HG03060 (cell line): ENCODE data around the gene MYLK4.

ENCODE experiments used
- ATAC-seq: cut with Tn5 transposase; IDR thresholded peaks from one replicate; pipeline ENCODE4 v1.9.1; 2021; ENCODE audit warnings: low read depth, moderate number of reproducible peaks; ENCODE audit not compliant: unreplicated experiment

MYLK4 gene

DNA sequence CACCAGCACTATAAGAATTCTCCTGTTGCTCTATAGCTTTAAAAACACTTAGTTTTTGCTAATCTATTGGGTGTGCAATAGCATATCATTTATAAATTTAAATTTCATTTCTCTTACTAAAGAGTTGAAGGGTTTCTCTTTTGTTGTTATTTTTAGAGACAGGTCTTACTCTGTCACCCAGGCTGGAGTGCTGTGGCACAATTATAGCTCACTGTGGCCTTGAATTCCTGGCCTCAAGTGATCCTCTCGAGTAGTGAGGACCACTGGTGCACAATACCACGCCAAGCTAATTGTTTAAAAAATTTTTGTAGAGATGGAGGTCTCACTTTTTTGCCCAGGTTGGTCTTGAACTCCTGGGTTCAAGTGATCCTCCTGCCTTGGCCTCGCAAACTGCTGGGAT is 8.3 kb upstream of the MYLK4 start:
- ATAC-seq = no peak

DNA sequence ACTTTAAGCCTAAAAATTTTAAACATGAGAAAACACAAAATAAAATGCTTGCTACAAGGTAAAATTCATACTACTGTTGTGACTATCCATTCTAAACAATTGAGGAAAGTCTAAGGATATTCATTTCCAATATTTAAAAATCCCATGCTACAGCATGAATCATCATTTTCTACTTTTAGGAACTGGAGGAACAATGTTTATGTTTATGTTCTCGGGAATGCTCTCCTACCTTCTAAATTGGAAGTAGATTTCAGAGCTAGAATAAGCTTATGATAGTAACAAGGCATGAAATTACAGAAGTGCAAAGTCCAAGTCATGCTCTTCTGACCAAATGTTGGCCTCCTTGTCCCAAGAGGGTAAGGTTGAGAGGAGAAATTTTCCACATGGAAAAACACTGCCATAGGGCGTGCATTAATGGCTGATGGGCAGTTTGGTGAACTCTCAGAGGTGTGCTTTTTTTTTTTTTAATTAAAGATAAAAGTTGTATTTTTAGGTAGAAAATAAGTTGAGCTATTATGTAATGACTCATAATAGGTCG is 6.0 kb upstream of the MYLK4 start:
- ATAC-seq = no peak

DNA sequence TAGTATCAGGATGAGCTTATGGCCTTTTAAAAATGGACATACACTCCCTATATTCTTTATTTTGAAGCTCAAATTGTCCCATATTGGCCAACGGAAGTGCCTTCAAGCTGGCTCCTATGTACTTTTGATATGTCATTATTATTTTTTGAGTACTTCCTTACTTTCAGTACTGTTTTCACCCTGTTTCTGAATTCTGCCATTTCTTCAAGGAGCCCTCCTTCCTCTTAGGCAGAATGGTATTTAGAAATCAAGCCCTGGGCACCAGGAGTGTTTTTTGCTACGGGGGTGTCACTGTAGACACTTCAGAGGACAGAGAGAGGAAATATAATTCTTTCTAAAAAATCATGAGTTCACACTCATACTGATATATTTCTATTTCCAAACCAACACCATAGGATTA is 5.5 kb upstream of the MYLK4 start:
- ATAC-seq = no peak

DNA sequence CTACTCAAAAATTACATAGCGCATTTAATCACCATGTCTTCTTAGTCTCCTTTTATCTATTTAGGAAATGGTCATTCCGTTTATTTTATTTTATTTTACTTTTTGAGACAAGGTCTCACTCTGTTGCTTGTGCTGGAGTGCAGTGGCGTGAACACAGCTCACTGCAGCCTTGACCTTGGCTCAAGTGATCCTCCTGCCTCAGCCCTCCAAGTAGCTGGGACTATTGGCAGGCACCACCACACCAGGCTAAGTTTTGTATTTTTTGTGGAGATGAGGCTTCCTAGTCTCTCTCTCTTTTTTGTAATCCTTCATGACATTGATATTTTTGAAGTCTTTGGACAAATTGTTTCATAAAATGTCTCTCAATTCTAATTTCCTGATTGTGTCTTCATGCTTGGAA is 4.7 kb upstream of the MYLK4 start:
- no peak for ATAC-seq

DNA sequence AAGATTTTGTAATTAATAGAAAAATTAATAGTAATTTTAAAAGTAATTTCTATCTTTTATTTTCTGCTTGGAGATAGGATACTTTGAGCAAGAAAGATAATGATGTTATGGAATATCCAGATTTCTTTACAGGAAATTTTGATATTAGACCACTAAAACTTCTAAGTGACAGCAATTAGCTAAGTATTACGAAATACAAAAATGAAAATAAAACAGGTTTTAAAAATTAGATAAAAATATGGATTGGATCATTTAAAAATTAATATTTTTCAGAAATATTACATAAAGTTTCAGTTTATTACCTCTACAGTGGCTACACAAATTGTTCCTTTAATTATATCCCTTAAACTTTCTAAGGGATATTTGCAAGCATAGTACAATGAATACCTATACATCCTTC is 4.2 kb upstream of the MYLK4 start:
- no peak for ATAC-seq

DNA sequence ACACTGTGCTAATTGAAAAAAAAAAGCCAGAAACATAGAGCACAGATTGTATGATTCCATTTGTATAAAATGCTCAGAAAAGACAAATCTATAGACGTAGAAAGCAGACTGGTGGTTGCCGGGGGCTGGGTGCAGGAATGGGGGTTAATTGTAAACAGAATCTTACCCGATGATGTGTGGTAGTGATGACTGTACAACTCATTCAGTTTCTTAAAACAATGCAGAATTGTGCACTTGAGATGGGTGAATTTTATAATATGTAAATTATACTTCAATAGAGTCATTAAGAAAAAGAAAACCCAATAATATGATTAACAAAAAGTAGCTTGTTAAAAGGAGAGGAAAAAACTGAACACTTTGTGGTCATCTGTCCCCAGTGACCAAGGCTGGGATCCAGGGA is 3.7 kb upstream of the MYLK4 start:
- no peak for ATAC-seq

DNA sequence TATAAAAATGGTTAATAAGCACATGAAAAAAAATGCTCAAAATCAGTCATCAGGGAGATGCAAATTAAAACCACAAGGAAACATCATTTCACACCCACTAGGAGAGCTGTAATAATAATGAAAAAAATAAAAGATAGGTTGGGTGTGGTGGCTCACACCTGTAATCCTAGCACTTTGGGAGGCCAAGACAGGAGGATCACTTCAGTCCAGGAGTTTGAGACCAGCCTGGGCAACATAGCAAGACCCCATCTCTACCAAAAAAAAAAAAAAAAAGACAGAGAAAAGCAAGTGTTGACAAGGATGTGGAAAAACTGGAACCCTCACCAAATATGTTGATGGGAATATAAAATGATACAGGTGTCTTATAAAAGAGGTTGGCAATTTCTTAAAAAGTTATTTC is 3.0 kb upstream of the MYLK4 start:
- no peak for ATAC-seq

DNA sequence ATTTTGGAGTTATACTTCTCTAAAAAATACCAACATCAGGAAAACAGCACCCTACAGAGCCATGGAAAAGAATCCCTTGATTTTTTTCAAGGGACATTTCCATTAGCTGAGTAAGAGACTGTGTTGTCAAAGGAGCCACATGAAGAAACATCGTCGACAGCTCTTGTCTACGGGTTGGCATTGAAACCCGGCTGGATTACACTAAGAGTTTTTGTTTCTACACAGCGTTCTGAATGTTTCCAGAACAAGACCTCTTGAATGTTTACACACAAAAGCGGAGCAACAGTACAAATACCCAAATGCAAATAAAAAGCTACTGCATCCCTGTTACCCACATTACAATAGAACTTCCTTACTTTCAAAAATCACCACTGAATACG is 2.4 kb upstream of the MYLK4 start:
- ATAC-seq = no peak

DNA sequence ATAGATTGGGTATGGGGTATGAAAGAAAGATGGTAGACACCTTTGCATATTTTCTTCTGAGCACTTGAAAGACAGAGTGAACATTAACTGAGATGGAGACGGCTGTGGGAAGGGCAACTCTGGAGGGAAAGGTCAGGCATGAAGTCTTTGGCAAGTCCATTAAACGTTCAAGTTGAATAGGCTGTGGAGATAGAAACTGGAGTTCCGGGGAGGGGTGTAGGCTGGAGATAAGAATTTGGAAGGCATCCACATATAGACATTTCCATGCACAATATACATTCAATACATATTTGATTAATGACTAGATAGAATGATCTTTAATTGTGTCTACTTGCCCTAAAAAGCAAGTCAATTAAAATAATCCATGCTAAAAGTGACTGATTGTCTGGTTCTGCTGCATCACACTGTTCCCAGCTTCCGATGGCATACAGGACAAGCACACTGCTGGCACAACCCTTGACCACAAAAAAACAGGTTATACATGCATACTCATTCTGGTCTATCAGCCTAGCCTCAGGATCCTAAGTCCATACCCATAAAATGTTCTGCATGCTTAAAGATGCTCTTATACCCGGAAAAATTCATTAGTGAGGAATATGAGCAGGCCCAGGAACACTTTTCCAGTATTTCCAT is 1.9 kb upstream of the MYLK4 start:
- no peak for ATAC-seq

DNA sequence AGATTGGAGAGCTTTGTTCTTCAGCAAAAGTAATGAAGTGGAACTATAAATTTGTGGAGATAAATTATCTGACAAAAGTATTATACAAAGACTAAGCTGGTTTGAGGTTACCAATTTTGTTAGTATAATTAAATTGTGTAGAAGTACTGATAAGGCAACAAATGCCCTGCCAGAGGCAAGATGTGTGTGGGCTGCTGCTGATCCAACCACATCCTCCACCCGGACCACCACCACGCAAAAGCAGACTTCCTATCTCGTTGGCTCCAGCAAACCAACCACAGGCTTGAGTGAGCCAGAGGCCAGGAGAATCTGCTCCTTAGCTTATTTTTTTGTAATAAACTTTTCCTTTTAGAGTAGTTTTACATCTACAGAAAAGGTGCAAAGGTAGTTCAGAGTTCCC is 1.1 kb upstream of the MYLK4 start:
- ATAC-seq = no peak

DNA sequence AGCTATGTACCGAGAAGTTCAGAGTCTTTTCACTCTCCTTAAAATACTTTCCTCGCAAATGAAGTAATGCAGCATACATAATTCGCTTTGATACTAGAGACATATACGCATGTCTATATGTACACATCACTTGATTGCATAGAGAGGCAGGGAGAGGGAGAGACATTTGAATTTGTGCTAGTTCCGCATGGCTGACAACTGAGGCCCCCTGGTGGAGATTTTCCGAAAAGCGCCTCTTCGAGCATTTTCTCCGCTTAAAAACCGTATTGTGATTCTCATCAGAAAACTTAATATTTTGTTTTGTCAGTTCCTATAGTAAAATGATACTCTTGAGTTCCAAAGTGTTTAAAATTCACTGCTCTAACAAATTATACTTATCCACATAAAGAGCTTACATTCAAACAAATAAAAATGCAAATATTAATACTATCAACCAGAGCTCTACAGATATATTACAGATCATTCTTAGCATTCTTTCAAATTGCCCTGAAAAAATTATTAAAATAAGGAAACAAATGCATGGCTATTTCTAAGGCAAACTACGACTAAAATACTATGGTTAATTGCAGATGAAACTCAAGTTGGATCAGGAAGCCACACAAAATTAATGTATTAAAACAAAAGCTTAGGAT is 637 bp downstream of the MYLK4 start:
- ATAC-seq = no peak

DNA sequence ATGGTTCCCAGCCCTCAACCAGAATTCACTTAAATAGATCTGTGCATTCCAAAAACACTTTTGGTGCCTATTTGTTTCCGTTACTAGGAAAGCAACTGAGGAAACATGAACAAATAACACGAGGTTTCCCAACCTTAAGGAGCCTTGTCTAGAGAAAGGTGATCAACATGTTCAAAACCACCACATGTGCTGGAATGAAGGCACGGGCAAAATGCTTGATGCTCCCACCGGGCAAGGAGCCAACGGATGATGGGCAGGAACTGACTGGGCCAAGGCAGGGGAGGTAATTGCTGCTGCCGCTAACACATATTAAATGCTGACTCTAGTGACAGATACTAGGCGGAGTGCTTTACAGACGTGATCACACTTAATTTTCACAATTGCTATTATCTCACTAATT is 2.5 kb downstream of the MYLK4 start:
- ATAC-seq = no peak

DNA sequence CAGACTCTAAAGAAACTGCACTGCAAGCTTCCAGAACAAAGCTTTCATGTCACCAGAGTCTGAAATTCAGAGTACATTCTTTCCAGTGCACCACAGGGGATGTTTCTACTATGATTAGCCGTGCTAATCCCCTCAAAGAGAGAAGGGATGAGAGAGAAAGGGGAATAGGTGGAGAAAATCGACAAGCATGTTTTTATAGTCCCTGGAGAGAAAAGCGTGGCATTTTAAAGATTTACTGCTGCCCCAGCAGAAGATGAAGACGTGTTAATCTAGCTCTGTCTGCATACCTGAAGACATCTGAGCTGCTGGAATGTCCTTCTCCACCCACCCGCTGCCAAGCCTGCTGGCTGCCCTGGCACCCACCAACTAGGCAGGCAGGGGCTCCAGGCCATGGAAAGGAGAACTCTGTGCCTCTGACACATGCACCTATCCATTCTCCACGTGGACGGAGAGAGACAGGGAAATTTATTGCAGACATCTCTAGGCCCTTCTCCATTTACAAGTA is 4.1 kb downstream of the MYLK4 start:
- ATAC-seq = no peak

DNA sequence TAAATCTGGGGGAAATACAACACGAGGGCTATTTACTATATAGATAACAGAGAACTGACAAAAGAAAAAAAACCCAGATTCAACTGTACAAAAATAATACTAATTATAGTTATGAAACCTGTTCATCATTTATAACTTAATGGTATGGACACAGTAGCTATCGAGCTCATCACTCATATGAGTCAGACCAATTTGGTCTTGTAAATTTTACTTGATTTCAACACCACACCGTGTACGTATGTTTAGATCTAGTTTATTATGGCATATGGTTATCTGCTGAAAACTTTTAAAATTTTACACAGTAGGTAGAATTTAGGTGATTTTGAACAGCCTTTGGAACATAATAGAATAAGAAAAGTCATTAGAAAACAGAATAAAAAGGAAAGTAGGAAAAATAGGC is 5.5 kb downstream of the MYLK4 start:
- ATAC-seq = no peak

DNA sequence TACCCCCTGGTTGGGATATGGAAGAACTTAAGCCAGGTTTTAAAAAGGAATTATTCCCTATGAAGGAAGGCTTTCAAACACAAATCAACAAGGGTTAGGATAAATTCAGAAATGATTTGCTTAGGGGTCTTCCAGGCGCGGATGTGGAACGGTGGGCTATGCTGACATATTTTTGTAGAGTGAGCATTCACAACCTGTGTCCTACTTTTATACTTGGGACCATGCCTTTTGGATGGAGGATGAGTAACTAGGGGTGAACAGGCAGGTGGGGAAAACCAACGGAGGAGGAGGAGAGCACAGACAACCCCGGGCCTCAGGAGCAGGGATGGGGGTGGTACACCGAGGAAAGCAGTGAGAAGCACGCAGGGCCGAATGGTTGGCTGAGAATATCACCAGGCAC is 5.9 kb downstream of the MYLK4 start:
- ATAC-seq = no peak

DNA sequence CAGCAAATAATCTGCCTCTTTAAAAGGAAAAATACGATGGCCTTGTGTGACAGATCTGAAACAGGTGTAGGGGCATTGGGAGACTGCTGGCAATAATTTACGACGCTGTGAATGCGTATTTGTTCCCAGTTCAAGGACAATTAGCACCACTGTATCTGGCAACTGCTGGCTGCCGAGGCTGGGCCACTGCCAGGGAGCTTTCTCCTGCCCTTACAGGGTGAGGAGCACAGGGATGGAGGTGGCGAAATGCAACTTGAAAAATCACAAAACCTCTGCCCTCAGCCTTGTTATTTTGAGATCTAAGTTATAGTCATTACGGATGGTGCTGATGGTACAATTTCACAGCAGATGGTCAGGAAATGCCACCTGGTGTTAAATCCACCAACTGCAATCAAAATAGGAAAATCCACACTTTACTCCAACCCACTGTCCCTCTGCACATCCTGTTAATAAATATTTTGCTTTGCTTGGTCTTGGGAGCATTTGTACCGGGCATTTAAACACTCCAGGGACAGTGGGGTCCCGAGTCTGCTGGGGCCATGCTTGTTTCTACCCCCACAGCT is 6.4 kb downstream of the MYLK4 start:
- no peak for ATAC-seq

DNA sequence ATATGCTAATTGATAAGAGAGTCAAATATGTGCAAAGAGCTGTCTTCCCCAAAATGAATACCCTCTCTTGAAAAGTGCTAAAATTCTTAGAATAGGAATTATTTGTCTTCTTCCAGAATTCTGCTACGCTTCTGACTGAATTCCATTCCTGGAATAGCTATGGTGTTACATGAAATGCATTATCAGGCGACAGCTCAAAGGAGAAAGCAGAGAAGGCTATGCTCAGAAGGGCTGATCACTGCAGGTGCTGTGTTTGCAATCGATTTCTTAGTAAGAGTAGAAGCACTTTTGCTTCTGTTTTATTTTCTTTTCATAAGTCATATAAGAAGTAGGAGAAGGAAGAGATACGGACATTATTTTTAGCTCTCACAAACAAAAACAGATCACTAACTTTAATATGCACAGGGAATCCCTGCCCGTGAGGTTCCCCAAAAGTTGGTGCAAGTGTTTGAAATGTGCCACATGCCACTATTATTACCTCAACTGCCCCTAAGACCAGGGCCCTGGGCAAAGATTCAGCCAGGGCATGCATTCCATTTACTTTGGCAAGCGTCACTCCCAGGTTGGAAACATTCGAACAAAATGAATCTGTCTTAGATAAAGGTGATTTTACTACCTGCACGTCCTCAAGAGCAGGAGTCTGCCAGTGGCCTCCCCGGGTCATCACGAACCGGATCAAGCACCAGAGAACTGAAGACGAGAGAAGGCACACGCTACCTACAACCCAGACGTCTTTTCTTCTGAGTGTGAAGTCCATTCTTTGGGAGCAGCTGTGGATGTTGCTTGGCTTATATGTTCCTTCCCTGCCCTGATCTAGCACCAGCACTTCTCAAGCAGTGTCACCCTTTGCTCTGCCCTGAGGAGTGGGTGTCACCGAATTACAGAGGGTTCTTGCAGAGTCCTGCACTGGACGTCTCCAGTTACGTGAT is 7.2 kb downstream of the MYLK4 start:
- ATAC-seq = no peak

DNA sequence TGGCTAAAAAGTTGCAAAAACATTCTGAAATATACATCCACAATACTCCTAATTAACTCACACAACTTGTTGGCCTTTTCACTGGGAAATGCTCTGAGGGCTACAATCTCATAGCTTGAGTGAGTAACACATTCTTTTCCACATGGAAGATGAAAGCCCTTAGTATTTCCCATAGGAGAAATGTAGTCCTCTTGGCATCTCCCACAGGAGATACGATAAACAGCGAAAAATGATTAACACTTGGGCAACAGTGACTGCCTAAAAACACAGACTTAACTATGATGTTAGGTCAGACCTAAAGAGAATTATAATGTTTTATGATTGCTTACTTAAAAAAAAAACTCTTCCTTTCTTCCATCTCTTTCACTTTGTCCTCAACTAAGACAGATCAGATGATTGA is 9.0 kb downstream of the MYLK4 start:
- no peak for ATAC-seq

DNA sequence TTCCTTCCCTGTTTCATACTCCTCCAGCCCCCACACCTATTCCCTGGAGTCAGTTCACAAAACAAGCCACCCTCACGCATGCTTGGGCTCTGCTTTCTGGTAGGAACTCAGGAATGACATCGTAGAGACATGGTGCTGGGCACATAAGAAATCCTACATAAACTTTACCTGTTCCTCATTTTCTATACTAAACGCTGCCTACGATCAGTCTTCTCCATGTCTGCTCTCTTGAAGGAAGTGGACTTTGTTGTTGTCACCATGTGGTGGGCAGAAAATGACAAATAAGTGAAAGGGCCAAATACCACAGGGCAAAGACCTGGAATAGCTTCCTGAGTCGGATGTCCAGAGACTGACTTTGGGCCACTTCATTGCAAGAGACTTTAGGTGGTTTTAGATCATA is 10.1 kb downstream of the MYLK4 start:
- ATAC-seq = no peak

DNA sequence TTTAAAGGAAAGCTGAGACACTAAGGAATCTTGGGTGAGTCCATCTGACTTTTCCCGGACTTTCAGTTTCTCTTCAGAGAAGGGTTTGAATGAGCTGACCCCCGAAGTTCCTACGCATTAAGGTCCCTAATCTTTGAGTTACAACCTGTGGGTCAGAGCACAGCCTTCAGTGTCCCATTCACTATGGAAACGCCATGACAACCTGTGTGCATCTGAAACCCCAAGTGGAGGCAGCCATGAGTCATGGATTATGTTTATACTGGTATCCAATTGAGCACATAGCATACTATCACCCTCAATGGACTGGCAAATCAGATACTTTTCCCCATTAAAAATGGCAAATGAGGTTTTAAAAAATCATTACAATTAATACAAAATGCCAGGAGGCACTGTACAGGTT is 11.4 kb downstream of the MYLK4 start:
- ATAC-seq = no peak

DNA sequence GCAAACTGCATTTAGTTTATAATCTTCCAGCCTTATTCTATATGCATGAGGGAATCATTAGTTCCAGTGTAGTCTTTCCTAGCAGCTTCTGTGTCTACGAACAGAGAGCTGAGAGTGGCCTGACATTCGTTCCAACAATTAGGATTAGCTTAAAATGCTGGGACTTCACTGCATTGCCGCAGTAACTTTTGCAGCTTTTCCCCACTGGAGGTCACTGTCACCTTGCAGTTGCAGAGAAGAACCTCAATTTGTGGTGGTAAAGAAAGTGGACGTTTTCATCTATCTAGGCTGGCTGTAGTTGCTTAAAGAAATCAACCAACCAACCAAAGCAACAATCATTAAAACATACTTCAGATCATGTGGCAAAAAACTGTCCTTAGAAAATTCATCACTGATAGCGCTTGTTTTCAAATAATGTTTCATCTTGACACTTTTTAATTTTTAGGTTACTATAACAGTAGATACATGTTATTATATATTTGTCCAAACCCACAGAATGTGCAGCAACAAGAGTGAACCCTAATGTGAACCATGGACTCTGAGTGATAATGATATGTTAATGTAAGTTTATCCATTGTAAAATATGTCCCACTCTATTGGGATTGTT is 12.2 kb downstream of the MYLK4 start:
- no peak for ATAC-seq
